Neutrophil (primary cell): ENCODE data around the gene CTU1.

Source experiments
- H3K27ac ChIP-seq: fragments of 200-600 bp; sonication (generic); 2 replicates; pipeline ENCODE4 v1.5.1; 2016; ENCODE audit warnings: mild to moderate bottlenecking, moderate library complexity
- H3K27me3 ChIP-seq: fragments of 200-600 bp; sonication (generic); 2 replicates; pipeline ENCODE4 v1.6.0; 2016; ENCODE audit warnings: mild to moderate bottlenecking
- H3K36me3 ChIP-seq: fragments of 200-600 bp; sonication (generic); 2 replicates; pipeline ENCODE4 v1.5.1; 2017
- H3K4me1 ChIP-seq, 2 experiments: fragments of 200-600 bp in 1 of 2; sonication (generic) in 1 of 2; 1 replicate in 1 of 2; 2 replicates in 1 of 2; pipeline versions ENCODE4 v1.5.1 to v1.6.1; 2013 to 2016; ENCODE audit warnings: low read depth in 1 of 2, low read length in 1 of 2, mild to moderate bottlenecking in 1 of 2, moderate library complexity in 1 of 2; ENCODE audit not compliant: control insufficient read depth in 1 of 2, insufficient read depth in 1 of 2
- H3K4me3 ChIP-seq, 2 experiments: fragments of 200-600 bp in 1 of 2; sonication (generic) in 1 of 2; 1 replicate in 1 of 2; 2 replicates in 1 of 2; pipeline ENCODE4 v1.5.1; 2013 to 2016; ENCODE audit warnings: low read depth in 1 of 2, low read length in 1 of 2, mild to moderate bottlenecking in 1 of 2, moderate library complexity in 1 of 2
- H3K9me3 ChIP-seq: fragments of 200-600 bp; sonication (generic); 2 replicates; pipeline ENCODE4 v1.5.1; 2016
- CTCF ChIP-seq: fragments of 200-600 bp; sonication (generic); IDR thresholded peaks from 2 replicates; pipeline ENCODE4 v1.5.1; 2016; ENCODE audit warnings: antibody characterized with exemption

The CTU1 gene

GRCh38 chr19:51121257-51121656 lies 13.0 kb upstream of the CTU1 start:
- no peak for TF ChIP-seq CTCF
- Histone ChIP-seq H3K27ac (peak overlapping the region; percentile 98), H3K9me3 (no peaks in the 10 kb centered on the region), H3K4me1 (peaks cover 72 to 76% of the 10 kb centered on the region in 2 experiments), H3K4me3 (peak overlapping the region in 1 of 2 experiments; percentile 35), H3K36me3 (peaks cover 1% of the 10 kb centered on the region), H3K27me3 (no peaks in the 10 kb centered on the region)

- peaks cover 66 to 73% of the 10 kb centered on the region in 2 experiments for H3K4me1 ChIP-seq
- no peaks in the 10 kb centered on the region for H3K36me3 ChIP-seq
- peak overlapping the region; percentile 98 for H3K27ac ChIP-seq
- no peaks in the 10 kb centered on the region for H3K27me3 ChIP-seq
- H3K4me3 ChIP-seq = no peak overlapping the region
- no peaks in the 10 kb centered on the region for H3K9me3 ChIP-seq
- no peak for TF ChIP-seq CTCF
Measured at GRCh38 chr19:51120160-51120559, 12.0 kb upstream of the CTU1 start.

- H3K4me1 ChIP-seq = peaks cover 66 to 73% of the 10 kb centered on the region in 2 experiments
- H3K36me3 ChIP-seq = no peaks in the 10 kb centered on the region
- no peaks in the 10 kb centered on the region for H3K9me3 ChIP-seq
Measured at GRCh38 chr19:51119611-51120010, 11.4 kb upstream of the CTU1 start.

DNA sequence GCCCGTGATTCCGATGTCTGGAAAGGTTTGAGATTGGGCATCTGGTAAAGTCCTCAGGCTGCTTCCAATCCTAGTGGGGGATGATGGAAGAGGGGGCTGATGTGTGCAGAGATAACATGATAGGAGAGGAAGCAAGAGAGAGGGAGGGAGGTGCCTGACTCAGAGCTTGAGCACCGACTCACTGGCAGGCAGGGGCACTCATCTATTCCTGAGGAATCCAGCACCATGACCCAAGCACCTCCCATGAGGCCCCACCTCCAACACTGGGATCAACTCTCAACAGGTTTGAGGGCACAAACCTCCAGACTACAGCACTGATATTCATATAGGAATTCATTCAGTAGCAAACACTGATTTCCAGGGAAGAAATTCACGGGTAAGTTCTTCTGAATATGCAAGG lies 10.9 kb upstream of the CTU1 start:
- peaks cover 66 to 73% of the 10 kb centered on the region in 2 experiments for H3K4me1 ChIP-seq
- H3K36me3 ChIP-seq = no peaks in the 10 kb centered on the region
- no peak for TF ChIP-seq CTCF
- H3K4me3 ChIP-seq = no peak overlapping the region
- no peaks in the 10 kb centered on the region for H3K27me3 ChIP-seq
- H3K9me3 ChIP-seq = no peaks in the 10 kb centered on the region
- peak overlapping the region; percentile 98 for H3K27ac ChIP-seq

More at GRCh38 chr19:51119611-51120010, 11.4 kb upstream of the CTU1 start:
- Histone ChIP-seq H3K4me3 (no peak overlapping the region), H3K27me3 (no peaks in the 10 kb centered on the region), H3K27ac (peak overlapping the region; percentile 98)
- no peak for TF ChIP-seq CTCF

DNA sequence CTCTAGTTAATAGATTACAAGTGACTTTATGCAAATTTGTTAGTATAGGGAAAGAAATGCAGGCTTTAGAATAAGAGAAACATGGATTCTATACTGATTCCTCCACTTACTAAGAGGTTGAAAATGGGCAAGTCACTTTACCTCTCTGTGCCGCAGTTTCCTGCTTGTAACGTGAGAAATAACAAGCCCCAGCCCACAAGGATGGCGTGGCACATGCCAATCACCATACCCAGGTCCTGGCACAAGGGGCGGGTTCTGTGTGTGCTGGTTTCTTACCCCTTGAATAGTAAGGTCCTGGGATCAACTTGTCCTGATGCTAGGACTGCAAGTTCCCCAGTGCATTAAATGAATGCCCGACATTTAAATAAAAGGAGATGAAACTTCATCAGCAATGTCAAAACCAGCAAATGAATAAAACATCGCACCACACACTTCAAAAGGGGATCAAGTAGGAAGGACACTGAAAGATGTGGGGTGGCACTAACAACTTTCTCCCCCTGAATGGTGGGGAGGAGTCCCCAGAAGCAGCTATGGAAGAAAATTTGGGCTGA lies 8.6 kb upstream of the CTU1 start:
- no peaks in the 10 kb centered on the region for H3K27me3 ChIP-seq
- peaks cover 66 to 73% of the 10 kb centered on the region in 2 experiments for H3K4me1 ChIP-seq
- no peak overlapping the region for H3K4me3 ChIP-seq
- no peaks in the 10 kb centered on the region for H3K9me3 ChIP-seq
- H3K36me3 ChIP-seq = no peaks in the 10 kb centered on the region
- no peak for TF ChIP-seq CTCF
- H3K27ac ChIP-seq = no peak overlapping the region
